HG02970 (cell line): ENCODE results near the gene PYCARD.
"Not testable (repeated sequence)": the region's sequence is repeated elsewhere in the genome, so short reads cannot be mapped to it uniquely, and the experiment has no call there.

Experiments used
- ATAC-seq: cut with Tn5 transposase; IDR thresholded peaks from one replicate; pipeline ENCODE4 v1.9.1; 2021; ENCODE audit warnings: mild to moderate bottlenecking, moderate library complexity, moderate number of reproducible peaks; ENCODE audit not compliant: unreplicated experiment, low FRiP score

PYCARD gene

GRCh38 chr16:31215287-31216162, 13.0 kb upstream of the PYCARD start:
- ATAC-seq = no peak

DNA sequence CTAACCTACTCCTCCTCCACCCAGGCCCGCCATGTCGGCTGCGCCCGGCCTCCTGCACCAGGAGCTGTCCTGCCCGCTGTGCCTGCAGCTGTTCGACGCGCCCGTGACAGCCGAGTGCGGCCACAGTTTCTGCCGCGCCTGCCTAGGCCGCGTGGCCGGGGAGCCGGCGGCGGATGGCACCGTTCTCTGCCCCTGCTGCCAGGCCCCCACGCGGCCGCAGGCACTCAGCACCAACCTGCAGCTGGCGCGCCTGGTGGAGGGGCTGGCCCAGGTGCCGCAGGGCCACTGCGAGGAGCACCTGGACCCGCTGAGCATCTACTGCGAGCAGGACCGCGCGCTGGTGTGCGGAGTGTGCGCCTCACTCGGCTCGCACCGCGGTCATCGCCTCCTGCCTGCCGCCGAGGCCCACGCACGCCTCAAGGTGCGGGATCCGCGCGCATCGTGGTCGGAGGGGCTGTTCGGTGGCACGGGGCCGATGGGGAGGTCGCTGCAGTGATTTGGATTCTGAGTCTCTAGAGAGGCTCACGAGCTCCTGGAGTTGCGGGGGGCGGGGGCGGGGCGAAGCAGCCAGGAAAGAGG, 12.2 kb upstream of the PYCARD start:
- no peak for ATAC-seq

GRCh38 chr16:31213877-31214707, 11.5 kb upstream of the PYCARD start, which contains the start of gene TRIM72:
Gene TRIM72, plus strand, starts transcription at chr16:31214119. Its CDS starts 620 bp downstream, at chr16:31214739.
- ATAC-seq = no peak

GRCh38 chr16:31213342-31213741, 10.8 kb upstream of the PYCARD start:
- ATAC-seq = no peak

- ATAC-seq = no peak
Measured at GRCh38 chr16:31206776-31207175, 4.2 kb upstream of the PYCARD start.

DNA sequence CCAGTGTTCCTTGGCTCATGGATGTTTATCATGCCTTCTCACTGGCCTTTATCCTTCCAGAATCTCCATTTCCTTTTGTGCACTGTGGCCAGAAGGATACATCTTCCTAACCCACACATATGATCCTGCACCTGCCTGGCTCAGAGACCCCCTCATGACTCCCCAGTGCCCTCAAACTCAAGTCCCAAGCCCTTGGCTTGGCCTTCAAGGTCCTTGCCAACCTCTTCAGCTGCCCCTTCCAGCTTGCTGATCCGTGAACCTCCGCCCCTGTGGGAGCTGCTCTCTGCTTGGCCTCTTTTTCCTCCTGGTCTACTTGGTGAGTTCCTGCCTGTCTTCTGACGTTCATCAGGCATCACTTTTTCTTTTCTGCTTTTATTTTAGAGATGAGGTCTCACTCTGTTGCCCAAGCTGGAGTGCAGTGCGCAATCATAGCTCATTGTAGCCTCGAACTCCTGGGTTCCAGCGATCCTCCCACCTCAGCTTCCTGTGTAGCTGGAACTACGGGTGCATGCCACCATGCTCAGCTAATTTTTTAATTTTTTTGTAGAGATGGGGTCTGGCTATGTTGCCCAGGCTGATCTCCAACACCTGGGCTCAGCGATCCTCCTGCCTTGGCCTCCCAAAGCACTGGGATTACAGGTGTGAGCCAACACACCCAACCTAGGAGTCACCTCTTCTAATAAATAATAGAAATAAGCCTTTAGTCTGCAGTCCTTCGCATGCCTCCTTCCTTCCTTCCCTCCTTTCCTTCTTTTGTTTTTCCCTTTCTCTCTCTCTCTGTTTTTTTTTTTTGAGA, 2.5 kb upstream of the PYCARD start:
- ATAC-seq = no peak

DNA sequence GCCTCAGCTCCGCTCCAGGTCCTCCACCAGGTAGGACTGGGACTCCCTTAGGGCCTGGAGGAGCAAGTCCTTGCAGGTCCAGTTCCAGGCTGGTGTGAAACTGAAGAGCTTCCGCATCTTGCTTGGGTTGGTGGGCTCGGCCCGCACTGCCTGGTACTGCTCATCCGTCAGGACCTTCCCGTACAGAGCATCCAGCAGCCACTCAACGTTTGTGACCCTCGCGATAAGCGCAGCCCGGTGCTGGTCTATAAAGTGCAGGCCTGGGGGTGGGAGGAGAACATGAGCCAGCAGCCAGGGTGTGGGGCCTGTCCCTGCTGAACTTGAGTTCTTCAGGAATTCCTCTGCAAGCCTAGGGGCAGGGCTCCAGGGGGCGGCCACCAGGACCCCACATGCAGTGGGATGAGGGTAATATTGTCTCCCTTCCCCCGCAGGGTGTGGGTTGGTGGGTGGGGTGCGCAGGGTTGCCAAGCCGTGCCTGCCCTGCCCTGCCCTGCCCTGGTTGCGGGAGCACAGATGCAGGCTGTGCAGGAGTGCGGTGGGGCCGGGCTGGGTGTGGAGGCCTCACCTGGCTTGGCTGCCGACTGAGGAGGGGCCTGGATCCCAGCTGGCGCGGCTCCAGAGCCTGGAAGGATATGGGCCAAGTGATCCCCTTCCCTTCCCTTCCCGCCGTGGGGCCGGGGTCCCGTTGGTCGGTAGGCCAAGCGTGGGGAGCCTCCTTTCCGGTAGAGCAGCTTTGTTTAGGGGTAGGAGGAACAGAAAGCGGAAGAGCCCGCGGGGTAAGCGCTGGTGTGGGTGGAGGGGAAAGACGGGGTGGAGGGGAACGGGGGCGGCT, 762 bp downstream of the PYCARD start:
- no peak for ATAC-seq

DNA sequence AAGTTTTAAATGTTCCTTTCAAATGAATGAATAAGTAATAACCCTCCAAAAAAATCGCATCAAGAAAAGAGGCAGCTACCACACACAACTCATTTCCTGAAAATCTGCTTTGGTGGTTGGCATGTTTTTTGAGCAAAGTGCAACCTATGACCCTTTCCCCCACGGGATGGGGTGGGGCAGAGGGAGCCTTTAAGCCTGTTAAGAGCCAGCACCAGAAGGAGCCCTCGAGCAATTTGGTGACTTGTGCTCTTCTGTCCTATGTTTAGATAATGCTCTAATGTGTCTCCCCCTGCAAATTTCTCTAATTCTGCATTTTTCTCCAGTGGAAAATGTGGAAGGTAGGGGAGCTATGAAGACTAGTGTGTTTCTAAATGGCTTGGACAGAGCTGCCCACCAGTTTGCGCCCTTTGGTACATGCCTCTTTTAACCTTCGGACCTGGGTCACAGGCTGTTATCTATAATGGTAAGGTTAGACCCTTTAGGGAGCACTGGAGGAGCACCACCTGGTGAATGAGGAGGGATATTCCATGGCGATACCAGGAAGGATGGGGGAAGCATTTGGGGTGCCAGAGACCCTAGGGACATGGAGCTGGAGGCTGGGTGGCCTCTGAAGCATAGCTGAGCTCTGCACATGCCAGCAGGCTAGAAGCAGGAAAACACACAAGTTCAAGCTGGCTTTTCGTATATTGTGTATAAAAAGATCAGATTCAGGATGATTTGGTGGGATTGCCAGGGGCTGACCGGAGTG, 1.6 kb downstream of the PYCARD start:
- no peak for ATAC-seq

GRCh38 chr16:31200111-31200510, 2.4 kb downstream of the PYCARD start:
- not testable (repeated sequence) for ATAC-seq

- ATAC-seq = no peak
Measured at GRCh38 chr16:31199430-31200041, 3.0 kb downstream of the PYCARD start.

GRCh38 chr16:31198207-31198882, 4.2 kb downstream of the PYCARD start:
- ATAC-seq = no peak

GRCh38 chr16:31196324-31197088, 6.1 kb downstream of the PYCARD start:
- ATAC-seq = no peak

DNA sequence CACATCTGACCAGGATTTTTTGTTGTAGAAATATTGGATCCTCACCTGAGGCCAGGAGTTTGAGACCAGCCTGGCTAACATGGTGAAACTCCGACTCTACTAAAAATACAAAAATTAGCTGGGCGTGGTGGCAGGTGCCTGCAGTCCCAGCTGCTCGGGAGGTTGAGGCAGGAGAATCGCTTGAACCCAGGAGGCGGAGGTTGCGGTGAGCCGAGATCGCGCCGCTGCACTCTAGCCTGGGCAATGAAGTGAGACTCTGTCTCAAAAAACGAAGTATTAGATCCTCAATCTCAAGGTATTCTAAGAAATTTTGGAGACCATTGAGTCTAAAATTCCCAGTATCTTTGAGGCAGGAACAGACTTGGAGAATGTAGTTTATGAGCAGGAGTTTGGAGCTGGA, 6.7 kb downstream of the PYCARD start:
- ATAC-seq = not testable (repeated sequence)

DNA sequence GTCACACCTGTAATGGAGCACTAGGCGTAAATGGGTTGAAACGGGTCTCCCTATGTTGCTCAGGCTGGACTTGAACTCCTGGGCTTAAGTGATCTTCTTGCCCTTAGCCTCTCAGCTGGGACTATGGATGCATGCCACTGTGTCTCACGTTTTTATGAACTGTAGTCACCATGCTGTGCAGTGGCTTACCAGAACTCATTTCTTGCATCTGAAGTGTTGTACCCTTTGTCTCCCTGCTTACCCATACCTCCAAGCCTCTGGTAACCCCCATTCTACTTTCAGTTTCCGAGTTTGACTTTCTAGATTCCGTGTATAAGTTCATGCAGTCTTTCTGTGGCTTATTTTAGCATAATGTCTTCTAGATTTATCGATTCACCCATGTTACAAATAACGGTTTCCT, 7.7 kb downstream of the PYCARD start:
- no peak for ATAC-seq

- no peak for ATAC-seq
Measured at GRCh38 chr16:31193874-31194273, 8.7 kb downstream of the PYCARD start.

DNA sequence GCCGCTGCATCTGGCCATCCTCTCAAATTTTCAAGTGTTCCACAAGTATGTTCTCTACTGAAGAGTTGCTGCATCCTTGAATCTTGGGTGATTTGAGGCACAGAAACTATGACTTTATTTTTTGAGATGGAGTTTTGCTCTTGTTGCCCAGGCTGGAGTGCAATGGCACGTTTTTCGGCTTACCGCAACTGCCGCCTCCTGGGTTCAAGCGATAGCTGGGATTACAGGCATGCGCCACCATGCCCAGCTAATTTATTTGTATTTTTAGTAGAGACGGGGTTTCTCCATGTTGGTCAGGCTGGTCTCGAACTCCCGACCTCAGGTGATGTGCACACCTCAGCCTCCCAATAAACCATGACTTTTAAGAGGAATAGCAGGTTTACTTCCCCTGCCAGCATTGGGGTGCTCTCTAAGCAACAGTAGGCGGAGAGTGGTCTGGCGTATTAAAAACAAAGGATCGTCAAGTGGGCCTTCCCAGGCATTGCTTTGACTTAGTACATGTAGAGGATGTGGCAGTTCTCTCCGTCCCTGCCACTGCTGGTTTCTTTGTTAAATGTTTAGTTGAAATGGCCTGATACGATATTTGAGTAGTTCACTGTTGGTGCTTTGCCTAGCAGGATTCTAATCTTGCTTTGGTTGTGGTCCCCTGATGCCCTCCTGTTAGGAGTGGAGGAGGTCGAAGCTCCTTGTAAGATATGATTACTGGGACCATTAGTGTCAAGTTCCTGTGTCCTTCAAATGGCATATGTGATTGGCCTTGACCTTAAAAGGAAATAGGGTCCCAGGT, 9.5 kb downstream of the PYCARD start:
- ATAC-seq = no peak
